Measurements from ENCODE around the gene DHX16. TPM values are rescaled to one million over a fixed set of nuclear protein-coding genes. Genes with fewer than 3 reads are reported as not detected.

Gene DHX16
- total RNA-seq, 1 donor from 2014 or later: 56.7 TPM

DNA sequence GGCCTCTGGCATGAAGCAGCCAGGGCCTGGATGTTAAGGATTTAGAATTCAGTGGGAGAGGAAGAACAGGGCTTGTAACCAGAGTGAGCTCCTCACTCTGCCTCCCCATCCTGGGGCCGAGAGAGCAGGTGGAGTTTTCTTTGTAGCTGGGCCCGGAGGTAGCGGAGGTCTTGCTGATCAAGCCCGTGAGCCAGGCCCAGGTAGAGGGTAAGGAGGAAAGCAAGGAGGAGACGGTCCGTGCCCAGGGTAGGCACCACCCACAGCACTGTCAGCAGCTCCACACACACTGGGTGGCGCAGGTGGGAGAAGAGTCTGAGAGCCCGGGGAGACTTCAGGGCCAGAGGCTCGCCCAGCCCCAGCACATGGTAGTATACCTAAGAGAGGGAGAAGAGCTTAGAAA is 15.8 kb upstream of the DHX16 start:
- Mint-ChIP-seq H3K27me3 (no peaks in the 10 kb centered on the region), H3K4me3 (peak overlapping the region; percentile 94), H3K36me3 (ENCODE audit: low read depth) (peaks cover 33% of the 10 kb centered on the region), H3K9me3 (no peaks in the 10 kb centered on the region), H3K27ac (peak overlapping the region; percentile 93), H3K4me1 (peaks cover 46% of the 10 kb centered on the region)
- DNase-seq: no peak
- intact Hi-C loops (cut with micrococcal nuclease): loop anchor here (10.0 kb wide), 1 partner anchor 806 kb away; the partner anchor contains the start of gene MICB

DNA sequence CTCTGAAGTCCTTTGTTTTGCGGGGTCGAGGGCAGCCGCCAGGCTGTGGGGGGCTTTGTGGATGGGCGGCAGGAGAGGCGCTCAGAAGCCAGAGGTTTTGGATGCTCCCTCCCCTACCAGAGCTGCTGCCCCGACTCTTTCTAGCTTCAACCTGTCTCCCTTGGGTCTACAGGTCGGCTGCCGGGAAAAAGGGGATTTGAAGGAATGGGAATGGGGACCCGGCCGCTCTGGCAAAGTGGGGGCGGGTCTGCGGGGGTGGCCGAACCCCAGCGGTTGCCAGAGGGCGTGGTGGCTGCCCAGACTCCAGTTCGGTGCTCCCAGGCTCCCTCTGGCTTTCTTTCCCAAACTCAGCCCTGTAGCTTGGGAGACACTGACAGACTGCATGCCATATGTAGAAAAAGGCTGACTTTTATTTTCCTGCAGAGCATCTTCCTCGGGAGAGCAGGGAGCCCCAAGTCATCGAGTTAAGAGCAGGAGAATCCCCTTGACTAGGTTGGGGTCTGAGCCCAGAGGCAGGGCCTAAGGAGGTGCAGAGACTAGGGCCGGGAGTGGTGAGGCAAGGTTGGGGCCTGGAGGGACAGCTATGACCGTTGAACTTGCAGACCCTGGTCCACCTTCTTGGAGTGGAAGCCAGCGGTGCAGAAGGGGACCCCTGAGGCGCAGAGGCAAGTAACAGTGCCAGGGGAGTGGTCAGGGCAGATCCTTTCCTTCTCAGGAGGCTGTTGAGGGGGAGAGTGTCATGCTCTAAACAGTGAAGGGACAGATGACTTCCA is 15.0 kb upstream of the DHX16 start:
- Mint-ChIP-seq H3K4me3 (peak overlapping the region; percentile 94), H3K36me3 (ENCODE audit: low read depth) (peaks cover 40% of the 10 kb centered on the region), H3K27me3 (no peaks in the 10 kb centered on the region), H3K27ac (peak overlapping the region; percentile 93), H3K9me3 (no peaks in the 10 kb centered on the region), H3K4me1 (peaks cover 49% of the 10 kb centered on the region)
- intact Hi-C loops (cut with micrococcal nuclease): loop anchor here (1.0 to 10.0 kb wide), 2 partner anchors 29 to 807 kb away; partner anchors contain the start of genes MDC1 and MICB
- peak; percentile 64 for DNase-seq

DNA sequence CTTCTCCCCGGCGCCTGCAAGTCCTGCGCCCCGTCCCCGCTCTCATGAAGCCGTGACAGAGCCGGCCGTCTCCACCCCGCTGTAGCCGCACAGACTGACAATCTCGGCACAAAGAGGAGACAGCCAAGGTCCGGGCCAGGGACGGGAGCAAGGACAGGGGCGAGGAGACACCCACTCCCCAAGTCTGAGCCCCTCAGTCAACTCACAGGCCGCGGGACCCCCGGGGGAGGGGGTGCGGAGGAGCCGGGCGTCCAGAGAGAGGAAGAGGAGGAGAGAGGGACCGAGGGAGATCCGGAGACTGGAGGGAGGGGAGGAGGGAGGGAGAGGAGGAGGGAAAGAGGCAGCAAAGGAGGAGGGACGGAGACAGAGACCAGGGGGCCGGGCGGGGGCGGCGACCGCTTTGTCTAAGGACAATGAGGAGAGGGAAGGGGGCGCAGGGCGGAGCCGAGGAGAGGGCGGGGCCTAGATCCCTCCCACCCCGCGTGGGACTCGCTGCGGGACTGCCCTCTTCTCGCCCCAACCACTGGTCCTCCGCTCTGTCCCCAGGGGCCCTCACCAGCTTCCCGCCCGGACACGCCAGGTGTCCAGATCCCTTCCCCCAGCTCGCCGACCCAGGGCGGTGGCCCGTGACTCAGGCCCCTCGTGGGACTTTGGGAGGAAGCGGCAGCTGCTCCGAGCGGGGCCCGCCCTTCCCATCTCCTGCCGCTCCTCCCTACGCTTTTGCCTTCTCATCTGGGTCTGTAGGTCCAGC is 14.3 kb upstream of the DHX16 start:
- no peaks in the 10 kb centered on the region for H3K27me3 Mint-ChIP-seq
- peak; percentile 96 for DNase-seq
- intact Hi-C loops (cut with micrococcal nuclease): loop anchor here (1.0 to 10.0 kb wide), 3 partner anchors 30 to 808 kb away; partner anchors contain the start of genes GTF2H4, MDC1 and MICB
- H3K4me1 Mint-ChIP-seq: peaks cover 53% of the 10 kb centered on the region
- H3K9me3 Mint-ChIP-seq: no peaks in the 10 kb centered on the region
- H3K36me3 Mint-ChIP-seq (ENCODE audit: low read depth): peaks cover 47% of the 10 kb centered on the region
- H3K4me3 Mint-ChIP-seq: peak overlapping the region; percentile 94
- H3K27ac Mint-ChIP-seq: peak overlapping the region; percentile 93

DNA sequence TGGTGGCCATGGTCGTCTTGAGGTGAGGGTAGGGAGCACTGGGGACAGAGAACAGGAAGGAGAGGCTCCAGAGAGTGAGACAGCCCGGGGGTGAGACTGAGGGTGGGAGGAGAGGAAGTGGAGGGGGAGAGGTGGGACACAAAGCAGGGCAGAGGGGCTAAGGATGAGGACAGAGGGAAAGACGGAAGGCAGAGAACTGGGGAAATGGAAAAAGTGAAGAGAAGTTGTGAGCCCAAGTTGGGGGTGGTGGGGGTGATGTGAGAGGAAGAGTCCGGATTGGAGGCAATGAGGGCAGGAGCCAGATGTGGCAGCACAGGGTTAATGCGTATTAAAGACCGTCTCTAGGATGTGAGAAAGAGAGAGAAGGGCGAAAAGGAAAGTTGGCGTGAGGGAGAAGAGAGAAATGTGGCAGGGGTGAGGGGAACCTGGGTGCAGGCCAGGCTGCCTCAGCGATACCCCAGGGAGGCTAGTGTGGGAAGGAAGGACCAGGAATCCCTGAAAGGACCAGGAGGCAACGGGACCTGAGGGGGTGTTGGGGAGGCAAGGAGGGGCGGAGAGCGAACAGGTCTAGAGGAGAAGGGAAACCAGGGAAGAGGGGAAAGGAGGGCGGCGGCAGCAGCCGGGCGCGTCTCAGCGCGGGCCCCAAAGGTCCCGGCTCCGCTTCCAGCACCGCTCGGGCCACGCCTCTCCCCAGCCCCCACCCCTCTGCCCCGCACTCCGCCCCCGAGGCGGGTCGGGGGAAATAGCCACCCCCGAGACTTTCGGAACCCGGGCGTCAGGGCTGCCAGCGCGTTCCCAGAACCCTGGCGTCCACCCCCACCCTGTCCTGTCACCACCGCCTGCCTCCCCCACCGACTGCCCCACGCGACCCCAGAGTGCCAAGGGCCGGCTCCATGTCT is 13.5 kb upstream of the DHX16 start, which contains the start of gene PPP1R18:
Gene PPP1R18, minus strand, starts transcription at position 637 of the 899 bp plus-strand sequence. Its CDS starts 627 bp downstream, at position 10.
- H3K4me1 Mint-ChIP-seq: peaks cover 52% of the 10 kb centered on the region
- H3K27ac Mint-ChIP-seq: peak within 1 kb of the TSS; percentile 93
- no peaks in the 10 kb centered on the region for H3K27me3 Mint-ChIP-seq
- H3K4me3 Mint-ChIP-seq: peak within 1 kb of the TSS; percentile 94
- H3K36me3 Mint-ChIP-seq (ENCODE audit: low read depth): peaks cover 55% of the 10 kb centered on the region
- peak; percentile 95 for DNase-seq
- H3K9me3 Mint-ChIP-seq: no peaks in the 10 kb centered on the region
- intact Hi-C loops (cut with micrococcal nuclease): loop anchor here (1.0 to 10.0 kb wide), 2 partner anchors 222 to 809 kb away; partner anchors contain the start of genes GTF2H4 and MICB

DNA sequence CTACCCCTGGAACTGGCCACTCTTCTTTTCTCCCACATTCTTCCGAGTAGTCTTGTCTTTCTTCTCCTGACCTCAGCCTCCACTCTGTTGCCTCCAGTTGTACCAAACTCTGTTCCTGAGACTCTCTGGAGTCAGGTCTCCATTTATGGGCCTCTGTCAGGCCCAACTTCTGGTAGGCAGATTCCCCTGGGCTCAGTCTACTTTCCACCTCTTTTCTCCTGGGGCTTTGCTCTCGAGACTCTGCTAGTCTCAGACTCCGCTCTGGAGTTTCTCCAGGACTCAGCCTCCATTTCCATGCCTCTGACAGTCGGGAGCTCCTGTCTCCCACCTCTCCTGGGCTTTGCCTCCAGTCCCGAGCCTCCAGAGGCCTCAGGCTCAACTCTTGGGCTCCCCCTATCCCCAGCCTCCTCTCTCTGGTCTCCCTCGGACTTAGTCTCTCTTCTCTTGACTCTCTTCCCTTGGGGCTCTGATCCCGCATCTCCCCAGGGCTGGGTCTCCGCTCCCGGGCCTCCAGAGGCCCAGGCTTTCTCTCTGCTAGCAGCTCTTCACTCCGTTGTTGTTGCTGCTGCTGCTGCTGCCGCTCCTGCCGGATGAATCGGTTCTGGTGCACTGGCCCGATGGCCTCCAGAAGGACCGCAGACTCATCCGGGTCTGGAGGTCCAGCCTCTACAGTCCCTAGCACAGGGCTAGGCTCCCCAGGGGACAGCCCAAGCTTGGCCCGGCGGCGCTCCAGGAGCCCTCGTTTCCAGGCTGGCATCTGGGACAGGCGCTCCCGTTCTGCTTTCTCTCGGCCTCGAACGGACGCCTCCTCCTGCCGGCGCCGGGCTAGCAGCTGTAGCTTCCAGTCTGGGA is 12.6 kb upstream of the DHX16 start:
- Mint-ChIP-seq H3K4me3 (peak overlapping the region; percentile 94), H3K36me3 (ENCODE audit: low read depth) (peaks cover 64% of the 10 kb centered on the region), H3K9me3 (no peaks in the 10 kb centered on the region), H3K4me1 (peaks cover 50% of the 10 kb centered on the region), H3K27me3 (no peaks in the 10 kb centered on the region), H3K27ac (peak overlapping the region; percentile 93)
- intact Hi-C loops (cut with micrococcal nuclease): loop anchor here (1.0 to 10.0 kb wide), 2 partner anchors 223 to 809 kb away; partner anchors contain the start of genes GTF2H4 and MICB
- peak; percentile 79 for DNase-seq

DNA sequence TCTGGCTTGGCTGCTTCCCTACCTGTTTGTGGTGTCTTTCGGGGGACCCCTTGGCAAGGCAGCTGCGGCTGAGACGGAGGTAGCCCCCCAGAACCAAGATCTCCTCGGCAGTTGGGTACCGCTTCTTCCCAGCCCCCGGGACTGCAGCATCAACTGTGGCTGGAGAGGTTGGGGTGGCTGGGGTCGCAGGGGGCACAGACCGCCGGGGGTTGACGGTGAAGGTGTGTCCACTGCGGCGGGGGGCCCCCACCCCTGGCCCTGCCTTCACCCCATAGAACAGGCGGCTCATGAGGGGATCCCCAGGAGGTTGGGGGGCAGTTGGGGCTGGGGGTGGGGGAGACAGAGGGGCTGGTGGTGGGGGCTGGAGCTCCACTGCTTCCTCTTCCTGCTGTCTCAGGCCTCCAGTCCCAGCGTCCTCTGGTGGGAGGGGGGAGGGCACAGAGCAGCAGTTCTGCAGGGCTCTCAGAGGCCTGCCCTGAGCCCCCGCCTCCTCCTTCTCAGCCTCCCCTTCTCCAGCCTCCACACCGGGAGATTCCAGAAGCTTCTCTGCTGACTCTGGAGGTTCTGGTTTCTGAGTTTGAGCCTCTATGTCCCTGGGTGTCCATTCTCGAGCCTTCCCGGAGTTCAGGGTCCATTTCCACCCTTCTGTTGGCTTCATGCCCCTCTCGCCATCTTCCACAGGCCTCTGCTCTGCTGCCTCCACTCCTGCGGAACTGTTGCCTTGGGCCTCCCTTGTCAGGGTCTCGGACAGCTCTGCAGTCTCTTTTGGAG is 11.8 kb upstream of the DHX16 start:
- H3K27me3 Mint-ChIP-seq: no peaks in the 10 kb centered on the region
- intact Hi-C loops (cut with micrococcal nuclease): loop anchor here (5.0 to 10.0 kb wide), 3 partner anchors 53 to 810 kb away; partner anchors contain the start of gene MICB
- no peaks in the 10 kb centered on the region for H3K9me3 Mint-ChIP-seq
- H3K4me1 Mint-ChIP-seq: peaks cover 50% of the 10 kb centered on the region
- H3K27ac Mint-ChIP-seq: peak overlapping the region; percentile 97
- H3K36me3 Mint-ChIP-seq (ENCODE audit: low read depth): peaks cover 72% of the 10 kb centered on the region
- H3K4me3 Mint-ChIP-seq: peak overlapping the region; percentile 94
- DNase-seq: peak; percentile 87

DNA sequence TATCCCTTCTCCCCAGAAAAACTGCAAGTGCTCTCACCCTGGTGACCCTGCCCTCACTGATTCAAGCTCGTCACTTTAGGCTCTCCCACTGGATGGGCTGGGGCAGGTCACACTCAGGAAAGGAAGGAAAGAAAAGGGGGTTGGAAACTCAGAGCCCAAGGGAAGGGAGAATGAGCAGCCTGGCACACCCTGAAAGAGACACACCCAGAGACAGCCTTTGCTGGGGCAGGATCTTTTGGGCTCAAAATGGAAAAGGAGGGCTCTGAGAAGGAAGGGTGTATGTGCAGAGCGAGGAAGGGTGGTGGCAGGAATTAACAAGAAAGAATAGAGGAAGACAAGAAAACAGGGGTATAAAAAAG is 11.2 kb upstream of the DHX16 start:
- Mint-ChIP-seq H3K4me3 (peak overlapping the region; percentile 94), H3K27me3 (no peaks in the 10 kb centered on the region), H3K9me3 (no peaks in the 10 kb centered on the region), H3K4me1 (peaks cover 50% of the 10 kb centered on the region), H3K36me3 (ENCODE audit: low read depth) (peaks cover 78% of the 10 kb centered on the region), H3K27ac (peak overlapping the region; percentile 97)
- intact Hi-C loops (cut with micrococcal nuclease): loop anchor here (2.0 to 10.0 kb wide), 4 partner anchors 53 to 811 kb away; partner anchors contain the start of gene MICB
- peak; percentile 65 for DNase-seq

DNA sequence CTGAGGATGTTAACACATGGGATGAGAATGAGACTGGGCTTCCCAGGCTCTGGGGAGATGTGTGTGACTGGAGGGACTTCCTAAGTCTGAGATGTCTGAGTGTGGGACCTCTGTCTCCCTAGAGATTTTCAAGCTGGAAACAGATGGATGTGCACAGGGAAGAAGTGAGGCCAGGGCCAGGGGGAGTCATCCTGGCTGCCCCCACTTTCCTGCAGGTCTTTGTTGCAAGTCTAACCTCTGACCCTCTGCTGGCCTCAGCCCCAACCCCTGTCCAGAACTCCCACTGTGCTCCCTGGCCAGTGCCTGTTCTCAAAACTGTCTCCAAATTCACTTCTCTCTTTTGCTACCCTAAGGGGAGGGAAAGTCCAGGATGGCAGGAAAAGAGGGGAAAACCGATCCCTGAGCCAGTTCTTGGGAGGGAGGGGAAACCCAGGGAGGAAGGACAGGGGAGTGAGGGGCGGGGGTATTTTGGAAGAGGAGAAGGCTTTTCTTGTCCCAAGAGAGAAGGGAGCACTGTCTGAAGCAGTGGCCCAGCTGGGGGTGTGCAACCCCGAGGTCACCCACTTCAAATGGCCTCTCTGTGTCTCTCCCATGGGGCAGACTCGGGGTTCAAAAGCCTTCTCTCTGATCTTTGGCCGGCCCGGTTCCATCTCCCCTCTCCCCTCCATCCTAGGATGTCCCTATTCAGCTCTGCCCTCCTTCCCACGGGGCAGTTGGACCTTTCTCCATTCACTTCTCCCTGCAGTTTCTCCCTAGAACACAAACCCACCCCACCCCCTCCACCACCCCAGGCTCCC is 10.6 kb upstream of the DHX16 start:
- H3K27ac Mint-ChIP-seq: peak overlapping the region; percentile 97
- H3K4me3 Mint-ChIP-seq: peak overlapping the region; percentile 94
- no peaks in the 10 kb centered on the region for H3K9me3 Mint-ChIP-seq
- no peaks in the 10 kb centered on the region for H3K27me3 Mint-ChIP-seq
- intact Hi-C loops (cut with micrococcal nuclease): loop anchor here (2.0 to 10.0 kb wide), 4 partner anchors 54 to 811 kb away; partner anchors contain the start of gene MICB
- peaks cover 48% of the 10 kb centered on the region for H3K4me1 Mint-ChIP-seq
- H3K36me3 Mint-ChIP-seq (ENCODE audit: low read depth): peaks cover 81% of the 10 kb centered on the region
- DNase-seq: peak; percentile 71

DNA sequence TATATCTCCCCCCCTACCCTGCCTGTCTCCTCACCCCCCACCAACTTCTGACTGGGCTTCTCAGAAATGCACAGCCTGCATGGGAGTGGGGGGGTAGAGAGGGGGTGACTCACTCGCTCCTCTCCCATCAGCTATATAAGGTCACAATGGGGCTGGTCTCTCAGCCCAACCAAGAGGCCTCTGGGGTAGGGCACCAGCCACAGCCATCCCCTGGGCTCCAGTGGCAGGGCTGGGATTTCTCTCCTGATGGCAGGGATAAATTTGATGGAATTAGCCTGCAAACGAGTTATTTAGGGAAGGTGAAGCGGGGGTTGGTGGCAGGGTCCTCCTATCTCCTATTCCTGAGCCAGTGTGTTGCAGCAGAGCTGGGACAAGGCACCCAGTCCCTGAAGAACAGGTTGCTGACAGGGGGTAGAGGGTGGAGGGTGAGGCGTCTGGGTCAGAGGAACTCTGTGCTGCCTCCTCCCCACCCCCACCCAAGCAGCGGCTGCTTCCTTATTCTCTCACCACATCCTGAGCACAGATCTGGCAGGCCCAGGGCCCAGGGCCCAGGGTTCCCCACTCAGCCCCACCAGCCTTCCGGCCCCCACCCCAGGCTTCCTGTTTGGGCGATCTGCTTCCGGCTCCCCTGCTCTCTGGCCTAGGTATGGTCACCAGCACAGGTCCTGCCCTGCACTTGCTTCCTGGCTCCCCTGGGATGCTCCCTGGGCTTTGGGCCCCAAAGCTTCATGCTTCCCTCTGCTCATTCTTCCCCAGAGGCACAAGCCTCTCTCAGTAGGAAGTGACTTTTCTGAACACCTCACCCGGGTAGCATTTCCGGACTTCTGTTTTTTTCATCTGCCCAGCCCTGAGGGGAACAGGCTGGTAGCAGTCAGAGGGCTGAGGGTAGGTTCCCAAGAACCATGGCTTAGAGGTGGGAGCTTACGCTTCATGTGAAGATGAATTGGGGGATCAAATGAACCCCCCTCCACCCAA is 9.6 kb upstream of the DHX16 start:
- Mint-ChIP-seq H3K9me3 (no peaks in the 10 kb centered on the region), H3K4me3 (peak overlapping the region; percentile 94), H3K4me1 (peaks cover 39% of the 10 kb centered on the region), H3K27me3 (no peaks in the 10 kb centered on the region), H3K36me3 (ENCODE audit: low read depth) (peaks cover 83% of the 10 kb centered on the region), H3K27ac (peak overlapping the region; percentile 97)
- intact Hi-C loops (cut with micrococcal nuclease): loop anchor here (1.0 to 10.0 kb wide), 8 partner anchors 35 to 812 kb away; partner anchors contain the start of genes MDC1, MICB, MRPS18B and PPP1R10
- DNase-seq: peak; percentile 96

DNA sequence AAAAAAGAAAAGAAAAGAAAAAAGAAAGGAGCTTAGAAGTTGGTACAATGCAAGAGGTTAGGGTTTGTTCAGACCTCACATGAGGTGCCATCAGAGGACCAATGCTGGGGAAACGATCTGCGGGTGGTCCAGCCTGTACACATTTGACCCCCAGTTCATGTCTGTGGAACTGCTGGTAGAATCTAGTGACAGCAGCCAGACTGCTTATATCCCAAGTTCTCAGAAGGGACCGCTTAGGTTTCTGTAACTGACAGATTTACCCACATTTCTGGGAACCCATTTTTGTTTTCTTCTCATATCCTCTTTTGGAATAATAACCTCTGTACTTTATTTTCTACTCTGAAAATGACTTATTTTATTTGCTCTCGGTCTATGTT is 8.9 kb upstream of the DHX16 start:
- peaks cover 41% of the 10 kb centered on the region for H3K4me1 Mint-ChIP-seq
- intact Hi-C loops (cut with micrococcal nuclease): loop anchor here (1.0 to 10.0 kb wide), 8 partner anchors 36 to 813 kb away; partner anchors contain the start of genes MDC1, MICB, MRPS18B and PPP1R10
- peak; percentile 75 for DNase-seq
- peak overlapping the region; percentile 94 for H3K4me3 Mint-ChIP-seq
- peaks cover 90% of the 10 kb centered on the region for H3K36me3 Mint-ChIP-seq (ENCODE audit: low read depth)
- no peaks in the 10 kb centered on the region for H3K9me3 Mint-ChIP-seq
- H3K27me3 Mint-ChIP-seq: no peaks in the 10 kb centered on the region
- peak overlapping the region; percentile 97 for H3K27ac Mint-ChIP-seq

Measured in activated CD4-positive, alpha-beta T cell treated with anti-CD3 and anti-CD28 coated beads, Interleukin-2, amount 10 ng/mL, durations not matched to agents 24 days and 14 days (primary cell).